ENCODE results near the gene CCDC8. TPM values are rescaled to one million over a fixed set of nuclear protein-coding genes. Genes with fewer than 3 reads are reported as not detected.
"Not testable (repeated sequence)": the region's sequence is repeated elsewhere in the genome, so short reads cannot be mapped to it uniquely, and the experiment has no call there.

The CCDC8 gene
- total and polyA plus RNA-seq, 2 of the 4 experiments (the other 2 are of a cell fraction): 9.3 to 10.2 TPM

DNA sequence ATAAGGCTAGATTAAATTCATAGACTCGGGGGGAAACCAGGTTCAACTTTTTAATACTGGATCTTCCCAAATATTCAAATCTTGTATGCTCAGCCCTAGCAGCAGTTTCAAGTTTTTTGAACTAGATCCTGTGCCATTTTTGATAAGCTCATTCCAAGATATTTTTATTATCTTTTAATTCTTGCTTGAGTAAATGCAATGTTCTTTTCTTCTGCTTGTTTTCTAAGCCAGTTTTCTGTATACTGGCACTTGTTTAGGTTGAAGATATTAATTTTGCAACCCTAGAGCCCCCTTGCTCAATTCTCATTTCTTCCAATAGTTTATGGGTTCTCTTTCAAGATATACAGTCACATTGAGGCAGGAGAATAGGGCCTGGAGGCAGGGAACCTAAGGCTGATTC lies 28.5 kb upstream of the CCDC8 start:
- Histone ChIP-seq H3K4me3 (ENCODE audit: insufficient read depth, low read depth, low read length) (no peak overlapping the region), H3K4me1 (ENCODE audit: control insufficient read depth, insufficient read depth, low read length) (peaks cover 1% of the 10 kb centered on the region; the same call in 1 of the 2 replicates), H3K14ac (replicated peaks; ENCODE audit: low read depth, low read length) (no peak overlapping the region), H2BK5ac (ENCODE audit: low read depth, low read length, poor library complexity, severe bottlenecking) (no peak overlapping the region), H4K20me1 (ENCODE audit: insufficient read depth, low read length) (no peaks in the 10 kb centered on the region), H4K5ac (ENCODE audit: low read depth, low read length) (no peak overlapping the region), H3K9me3 (ENCODE audit: control insufficient read depth, insufficient read depth, low read length) (no peaks in the 10 kb centered on the region), H3K36me3 (ENCODE audit: control insufficient read depth, insufficient read depth, low read length) (no peaks in the 10 kb centered on the region), H2BK20ac (ENCODE audit: low read depth, low read length) (no peak overlapping the region), H3K4ac (ENCODE audit: low read depth, low read length) (no peak overlapping the region), H2AK9ac (replicated peaks; ENCODE audit: low read depth, low read length, poor library complexity) (no peak overlapping the region), H2AK5ac (ENCODE audit: low read depth, low read length) (no peak overlapping the region), H2BK15ac (ENCODE audit: low read depth, low read length) (no peak overlapping the region), H3K79me1 (ENCODE audit: low read depth in 1 of 2, low read length in 2 of 2) (no peaks in the 10 kb centered on the region), H4K8ac (ENCODE audit: low read depth in 2 of 2, low read length in 2 of 2) (no peak overlapping the region), H3K56ac (ENCODE audit: extremely low read depth, insufficient read depth, low read length) (no peak overlapping the region), H2BK120ac (ENCODE audit: low read depth, low read length) (no peak overlapping the region), H3K18ac (ENCODE audit: low read depth, low read length) (no peak overlapping the region), H3K27me3 (ENCODE audit: control insufficient read depth, insufficient read depth, low read length) (no peaks in the 10 kb centered on the region), H3K23ac (ENCODE audit: low read depth, low read length) (no peak overlapping the region), H2AFZ (replicated peaks; ENCODE audit: low read length, poor library complexity) (no peak overlapping the region), H4K91ac (ENCODE audit: insufficient read depth, low read depth, low read length) (no peak overlapping the region), H3K27ac (ENCODE audit: insufficient read depth, low read length) (no peak overlapping the region), H3K4me2 (ENCODE audit: low read depth, low read length) (no peak overlapping the region), H3K9ac (ENCODE audit: low read depth, low read length) (no peak overlapping the region), H3K9me1 (ENCODE audit: insufficient read depth, low read length) (0 out of 2 replicates have a peak, but pooled peaks cover 2% of the 10 kb centered on the region)
- ATAC-seq (ENCODE audit: low read depth) (no peak), DNase-seq (no peak)
- TF ChIP-seq POLR2A (IDR thresholded peaks at IDR 0.05; ENCODE audit: low read depth, low read length): no peak
- no peak for TF ChIP-seq MXI1 (IDR thresholded peaks at IDR 0.05; ENCODE audit: borderline replicate concordance, low read depth, low read length)
- TF ChIP-seq, protein P1, sequence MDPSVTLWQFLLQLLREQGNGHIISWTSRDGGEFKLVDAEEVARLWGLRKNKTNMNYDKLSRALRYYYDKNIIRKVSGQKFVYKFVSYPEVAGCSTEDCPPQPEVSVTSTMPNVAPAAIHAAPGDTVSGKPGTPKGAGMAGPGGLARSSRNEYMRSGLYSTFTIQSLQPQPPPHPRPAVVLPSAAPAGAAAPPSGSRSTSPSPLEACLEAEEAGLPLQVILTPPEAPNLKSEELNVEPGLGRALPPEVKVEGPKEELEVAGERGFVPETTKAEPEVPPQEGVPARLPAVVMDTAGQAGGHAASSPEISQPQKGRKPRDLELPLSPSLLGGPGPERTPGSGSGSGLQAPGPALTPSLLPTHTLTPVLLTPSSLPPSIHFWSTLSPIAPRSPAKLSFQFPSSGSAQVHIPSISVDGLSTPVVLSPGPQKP (IDR thresholded peaks at IDR 0.05; ENCODE audit: borderline replicate concordance, low read depth, low read length): no peak
- no peak for TF ChIP-seq RCOR1 (IDR thresholded peaks at IDR 0.05; ENCODE audit: insufficient replicate concordance, low read length)
- TF ChIP-seq CEBPB (IDR thresholded peaks at IDR 0.05; ENCODE audit: low read depth, low read length): no peak
- no peak for TF ChIP-seq NFE2L2 (IDR thresholded peaks at IDR 0.05; ENCODE audit: low read depth, low read length)
- no CpG with 5 or more reads among the region's 1 CpG for WGBS, 2 experiments (ENCODE audit: extremely low coverage in 2 of 2, insufficient read length in 1 of 2)
- BruUV-seq (replicated peaks): no TSS peak
- CTCF ChIA-PET: no interaction called here
- in situ Hi-C loops (cut with MboI; ENCODE audit: low sequenced_read_pairs) (no loop called here), dilution Hi-C loops (cut with HindIII; ENCODE audit: low sequenced_read_pairs, unreplicated experiment) (no loop called here), intact Hi-C loops (cut with micrococcal nuclease) (no loop called here)
- POLR2A ChIA-PET (ENCODE audit: unreplicated experiment): no interaction called here

DNA sequence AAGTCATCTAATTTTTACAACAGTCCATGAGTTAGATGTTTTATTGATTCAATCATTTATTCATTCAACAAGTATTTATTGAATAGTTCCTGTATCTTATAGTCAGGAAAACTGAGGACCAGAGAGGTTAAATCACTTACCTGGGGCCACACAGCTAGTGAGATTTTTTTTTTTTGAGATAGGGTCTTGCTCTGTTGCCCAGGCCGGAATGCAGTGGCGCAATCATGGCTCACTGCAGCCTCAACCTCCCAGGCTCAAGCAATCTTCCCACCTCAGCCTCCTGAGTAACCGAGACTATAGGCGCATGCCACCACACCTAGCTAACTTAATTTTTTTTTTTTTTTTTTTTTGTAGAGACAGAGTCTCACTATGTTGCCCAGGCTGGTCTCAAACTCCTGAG lies 22.3 kb upstream of the CCDC8 start:
- POLR2A ChIA-PET (ENCODE audit: unreplicated experiment); in situ Hi-C loops (cut with MboI; ENCODE audit: low sequenced_read_pairs); H3K4me3 ChIP-seq (ENCODE audit: insufficient read depth, low read depth, low read length); H3K9ac ChIP-seq (ENCODE audit: low read depth, low read length); H3K56ac ChIP-seq (ENCODE audit: extremely low read depth, insufficient read depth, low read length); CTCF ChIA-PET; H2AFZ ChIP-seq (replicated peaks; ENCODE audit: low read length, poor library complexity); H4K5ac ChIP-seq (ENCODE audit: low read depth, low read length); intact Hi-C loops (cut with micrococcal nuclease); H3K4ac ChIP-seq (ENCODE audit: low read depth, low read length); H2BK5ac ChIP-seq (ENCODE audit: low read depth, low read length, poor library complexity, severe bottlenecking); H3K79me1 ChIP-seq (ENCODE audit: low read depth in 1 of 2, low read length in 2 of 2); H2BK20ac ChIP-seq (ENCODE audit: low read depth, low read length); H3K18ac ChIP-seq (ENCODE audit: low read depth, low read length); H4K8ac ChIP-seq (ENCODE audit: low read depth in 2 of 2, low read length in 2 of 2); H3K9me3 ChIP-seq (ENCODE audit: control insufficient read depth, insufficient read depth, low read length); H2BK15ac ChIP-seq (ENCODE audit: low read depth, low read length); H2AK5ac ChIP-seq (ENCODE audit: low read depth, low read length); H2BK120ac ChIP-seq (ENCODE audit: low read depth, low read length); H4K91ac ChIP-seq (ENCODE audit: insufficient read depth, low read depth, low read length); H3K4me1 ChIP-seq (ENCODE audit: control insufficient read depth, insufficient read depth, low read length); ATAC-seq (ENCODE audit: low read depth); H3K36me3 ChIP-seq (ENCODE audit: control insufficient read depth, insufficient read depth, low read length); H3K27me3 ChIP-seq (ENCODE audit: control insufficient read depth, insufficient read depth, low read length); H3K9me1 ChIP-seq (ENCODE audit: insufficient read depth, low read length); H3K23ac ChIP-seq (ENCODE audit: low read depth, low read length); H4K20me1 ChIP-seq (ENCODE audit: insufficient read depth, low read length); H2AK9ac ChIP-seq (replicated peaks; ENCODE audit: low read depth, low read length, poor library complexity); H3K14ac ChIP-seq (replicated peaks; ENCODE audit: low read depth, low read length); H3K27ac ChIP-seq (ENCODE audit: insufficient read depth, low read length); dilution Hi-C loops (cut with HindIII; ENCODE audit: low sequenced_read_pairs, unreplicated experiment); H3K4me2 ChIP-seq (ENCODE audit: low read depth, low read length); DNase-seq; BruUV-seq (replicated peaks): not testable (repeated sequence)
- WGBS, 2 experiments (ENCODE audit: extremely low coverage in 2 of 2, insufficient read length in 1 of 2): no CpG with 5 or more reads among the region's 4 CpGs

Measured in IMR-90 (cell line).